SK-N-SH (cell line): ENCODE data around the gene CDK15.

Source experiments
- EP300 ChIP-seq, 2 experiments: IDR thresholded peaks; 2 replicates each; pipeline versions ENCODE4 v1.4.0 to v1.6.1; 2012; ENCODE audit warnings: borderline replicate concordance in 1 of 2, low read depth in 1 of 2, low read length in 1 of 2
- MEF2A ChIP-seq: IDR thresholded peaks from 2 replicates; pipeline ENCODE4 v1.4.0; 2012; ENCODE audit warnings: low read depth, borderline replicate concordance
- NFIC ChIP-seq: IDR thresholded peaks from 2 replicates; pipeline ENCODE4 v1.4.0; 2012; ENCODE audit warnings: borderline replicate concordance
- SIN3A ChIP-seq: IDR thresholded peaks from 2 replicates; pipeline ENCODE4 v1.6.1; 2012; ENCODE audit warnings: low read depth, mild to moderate bottlenecking, low read length, moderate library complexity, borderline replicate concordance
- TAF1 ChIP-seq: IDR thresholded peaks from 2 replicates; pipeline ENCODE4 v1.6.1; 2012; ENCODE audit warnings: low read depth, mild to moderate bottlenecking, low read length, moderate library complexity, borderline replicate concordance
- YY1 ChIP-seq: IDR thresholded peaks from 2 replicates; pipeline ENCODE4 v1.4.0; 2012; ENCODE audit warnings: low read depth, mild to moderate bottlenecking
- TF ChIP-seq, protein P1 (sequence below): fragments of 200-600 bp; sonication (generic); IDR thresholded peaks from 2 replicates; pipeline ENCODE4 v1.6.1; 2017; ENCODE audit warnings: antibody characterized with exemption, mild to moderate bottlenecking, moderate library complexity
- TF ChIP-seq, protein P2 (sequence below): IDR thresholded peaks from 2 replicates; pipeline ENCODE4 v1.6.1; 2012; ENCODE audit warnings: mild to moderate bottlenecking, low read depth, low read length, moderate library complexity
- TF ChIP-seq, protein P3 (sequence below): IDR thresholded peaks from 2 replicates; pipeline ENCODE4 v1.4.0; 2012; ENCODE audit warnings: low read depth, borderline replicate concordance

DNA sequence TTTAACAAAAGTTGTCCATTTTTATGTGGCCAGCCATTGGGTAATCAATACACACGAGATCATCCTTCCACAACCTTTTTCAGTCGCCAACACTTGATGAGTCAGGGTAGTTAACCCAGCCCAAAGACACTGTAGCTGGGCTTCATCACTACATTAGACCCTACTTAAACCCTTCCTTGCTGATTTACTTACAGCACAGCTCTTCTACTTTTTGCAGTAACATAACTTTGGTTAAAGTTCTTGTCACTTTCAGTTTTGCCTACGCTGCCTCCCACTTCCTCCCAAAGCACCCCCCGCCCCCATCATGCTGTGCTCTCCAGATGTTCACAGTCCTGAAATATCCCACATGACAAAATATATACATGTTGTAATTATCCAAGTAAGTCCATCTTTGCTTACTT is 103.6 kb downstream of the CDK15 start:
- no peak for TF ChIP-seq EP300 (IDR thresholded peaks at IDR 0.05; ENCODE audit: borderline replicate concordance in 1 of 2, low read depth in 1 of 2, low read length in 1 of 2)
- TF ChIP-seq, protein P1, sequence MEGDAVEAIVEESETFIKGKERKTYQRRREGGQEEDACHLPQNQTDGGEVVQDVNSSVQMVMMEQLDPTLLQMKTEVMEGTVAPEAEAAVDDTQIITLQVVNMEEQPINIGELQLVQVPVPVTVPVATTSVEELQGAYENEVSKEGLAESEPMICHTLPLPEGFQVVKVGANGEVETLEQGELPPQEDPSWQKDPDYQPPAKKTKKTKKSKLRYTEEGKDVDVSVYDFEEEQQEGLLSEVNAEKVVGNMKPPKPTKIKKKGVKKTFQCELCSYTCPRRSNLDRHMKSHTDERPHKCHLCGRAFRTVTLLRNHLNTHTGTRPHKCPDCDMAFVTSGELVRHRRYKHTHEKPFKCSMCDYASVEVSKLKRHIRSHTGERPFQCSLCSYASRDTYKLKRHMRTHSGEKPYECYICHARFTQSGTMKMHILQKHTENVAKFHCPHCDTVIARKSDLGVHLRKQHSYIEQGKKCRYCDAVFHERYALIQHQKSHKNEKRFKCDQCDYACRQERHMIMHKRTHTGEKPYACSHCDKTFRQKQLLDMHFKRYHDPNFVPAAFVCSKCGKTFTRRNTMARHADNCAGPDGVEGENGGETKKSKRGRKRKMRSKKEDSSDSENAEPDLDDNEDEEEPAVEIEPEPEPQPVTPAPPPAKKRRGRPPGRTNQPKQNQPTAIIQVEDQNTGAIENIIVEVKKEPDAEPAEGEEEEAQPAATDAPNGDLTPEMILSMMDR: no peak
- no peak for TF ChIP-seq NFIC
- no peak for TF ChIP-seq MEF2A
- TF ChIP-seq SIN3A: no peak
- TF ChIP-seq, protein P2, sequence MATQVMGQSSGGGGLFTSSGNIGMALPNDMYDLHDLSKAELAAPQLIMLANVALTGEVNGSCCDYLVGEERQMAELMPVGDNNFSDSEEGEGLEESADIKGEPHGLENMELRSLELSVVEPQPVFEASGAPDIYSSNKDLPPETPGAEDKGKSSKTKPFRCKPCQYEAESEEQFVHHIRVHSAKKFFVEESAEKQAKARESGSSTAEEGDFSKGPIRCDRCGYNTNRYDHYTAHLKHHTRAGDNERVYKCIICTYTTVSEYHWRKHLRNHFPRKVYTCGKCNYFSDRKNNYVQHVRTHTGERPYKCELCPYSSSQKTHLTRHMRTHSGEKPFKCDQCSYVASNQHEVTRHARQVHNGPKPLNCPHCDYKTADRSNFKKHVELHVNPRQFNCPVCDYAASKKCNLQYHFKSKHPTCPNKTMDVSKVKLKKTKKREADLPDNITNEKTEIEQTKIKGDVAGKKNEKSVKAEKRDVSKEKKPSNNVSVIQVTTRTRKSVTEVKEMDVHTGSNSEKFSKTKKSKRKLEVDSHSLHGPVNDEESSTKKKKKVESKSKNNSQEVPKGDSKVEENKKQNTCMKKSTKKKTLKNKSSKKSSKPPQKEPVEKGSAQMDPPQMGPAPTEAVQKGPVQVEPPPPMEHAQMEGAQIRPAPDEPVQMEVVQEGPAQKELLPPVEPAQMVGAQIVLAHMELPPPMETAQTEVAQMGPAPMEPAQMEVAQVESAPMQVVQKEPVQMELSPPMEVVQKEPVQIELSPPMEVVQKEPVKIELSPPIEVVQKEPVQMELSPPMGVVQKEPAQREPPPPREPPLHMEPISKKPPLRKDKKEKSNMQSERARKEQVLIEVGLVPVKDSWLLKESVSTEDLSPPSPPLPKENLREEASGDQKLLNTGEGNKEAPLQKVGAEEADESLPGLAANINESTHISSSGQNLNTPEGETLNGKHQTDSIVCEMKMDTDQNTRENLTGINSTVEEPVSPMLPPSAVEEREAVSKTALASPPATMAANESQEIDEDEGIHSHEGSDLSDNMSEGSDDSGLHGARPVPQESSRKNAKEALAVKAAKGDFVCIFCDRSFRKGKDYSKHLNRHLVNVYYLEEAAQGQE: peak; percentile 69
- TF ChIP-seq YY1: no peak
- TF ChIP-seq TAF1: no peak
- TF ChIP-seq, protein P3, sequence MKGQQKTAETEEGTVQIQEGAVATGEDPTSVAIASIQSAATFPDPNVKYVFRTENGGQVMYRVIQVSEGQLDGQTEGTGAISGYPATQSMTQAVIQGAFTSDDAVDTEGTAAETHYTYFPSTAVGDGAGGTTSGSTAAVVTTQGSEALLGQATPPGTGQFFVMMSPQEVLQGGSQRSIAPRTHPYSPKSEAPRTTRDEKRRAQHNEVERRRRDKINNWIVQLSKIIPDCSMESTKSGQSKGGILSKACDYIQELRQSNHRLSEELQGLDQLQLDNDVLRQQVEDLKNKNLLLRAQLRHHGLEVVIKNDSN: no peak
